ENCODE data around the gene HMGCS2.
A peak's percentile ranks its signal among the peaks of the same experiment; 100 is the strongest.

The HMGCS2 gene

DNA sequence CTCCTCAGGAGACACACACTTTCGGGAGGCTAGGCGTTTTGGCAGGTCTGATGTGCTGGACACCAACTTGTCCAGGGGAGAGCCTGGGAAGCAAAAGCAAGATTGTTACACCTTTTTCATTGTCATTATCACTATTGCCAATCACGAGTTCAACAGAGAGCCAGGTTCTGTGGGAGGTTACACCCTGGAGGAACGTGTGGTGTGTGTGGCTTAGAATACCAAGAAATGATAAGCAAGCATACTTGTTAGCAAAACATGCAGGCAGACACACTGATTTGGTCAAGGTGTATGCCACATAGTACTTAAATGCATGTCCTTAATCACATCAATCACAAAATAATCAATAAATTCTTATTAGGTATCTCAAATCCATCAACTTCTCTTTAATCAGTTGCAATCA is 16.1 kb downstream of the HMGCS2 start:
- no peak for DNase-seq

DNA sequence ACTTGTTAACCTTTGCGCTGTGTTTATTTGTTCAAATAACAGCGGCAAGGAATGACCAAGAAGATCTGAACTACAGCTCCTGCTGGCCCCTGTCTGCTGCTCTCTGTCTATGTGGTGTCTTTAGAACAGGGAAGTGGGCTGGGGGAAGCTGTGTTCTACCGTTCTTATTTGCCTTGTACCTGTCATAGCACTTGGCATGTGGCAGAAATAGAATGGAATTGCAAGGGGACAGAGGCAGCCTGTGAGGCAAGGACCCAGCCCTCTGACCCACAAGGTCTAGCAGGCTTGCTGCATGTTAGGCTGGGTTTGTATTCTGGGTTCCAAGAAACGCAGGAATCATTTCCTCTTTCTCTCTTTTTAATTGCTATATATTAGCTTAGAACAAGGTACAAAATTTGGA is 20.7 kb downstream of the HMGCS2 start:
- DNase-seq: no peak

DNA sequence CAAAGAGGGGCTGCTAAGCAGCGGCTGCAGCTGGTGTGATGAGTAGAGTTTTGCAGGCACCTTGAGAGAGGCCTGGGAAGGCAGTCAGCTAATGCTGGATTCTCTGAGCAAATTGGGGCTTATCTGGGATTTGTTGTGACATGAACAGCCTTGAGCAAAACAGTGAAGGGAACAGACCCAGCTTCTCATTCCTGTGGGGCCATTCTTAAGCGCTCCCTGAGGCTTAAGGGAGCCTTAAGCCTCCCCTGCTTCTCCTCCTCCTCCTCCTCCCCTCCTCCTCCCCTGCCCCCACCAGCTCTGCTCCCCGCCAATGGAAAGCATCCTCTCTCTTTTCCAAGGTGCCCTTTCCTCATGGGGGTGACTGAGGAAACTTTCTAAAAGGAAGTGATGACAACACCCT is 21.3 kb downstream of the HMGCS2 start:
- no peak for DNase-seq

DNA sequence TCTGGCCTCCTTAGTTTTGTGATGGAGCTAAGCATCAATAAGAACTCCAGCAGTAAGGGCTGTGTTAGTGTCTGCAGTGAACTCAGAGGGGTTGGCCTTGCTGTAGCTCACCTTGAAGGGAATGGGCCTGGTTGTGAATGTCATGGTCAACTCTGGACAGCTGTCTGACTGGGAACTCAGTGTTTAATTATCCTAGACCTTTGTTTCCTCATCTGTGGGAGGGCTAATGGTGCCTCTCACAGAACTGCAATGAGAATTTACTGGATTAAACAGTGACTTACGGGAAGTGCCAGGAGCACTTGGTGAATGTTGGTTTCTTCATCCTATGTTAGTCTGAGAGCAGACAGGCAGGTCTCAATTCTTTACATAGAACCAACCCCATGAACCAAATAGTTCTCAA is 23.7 kb downstream of the HMGCS2 start:
- no peak for DNase-seq

DNA sequence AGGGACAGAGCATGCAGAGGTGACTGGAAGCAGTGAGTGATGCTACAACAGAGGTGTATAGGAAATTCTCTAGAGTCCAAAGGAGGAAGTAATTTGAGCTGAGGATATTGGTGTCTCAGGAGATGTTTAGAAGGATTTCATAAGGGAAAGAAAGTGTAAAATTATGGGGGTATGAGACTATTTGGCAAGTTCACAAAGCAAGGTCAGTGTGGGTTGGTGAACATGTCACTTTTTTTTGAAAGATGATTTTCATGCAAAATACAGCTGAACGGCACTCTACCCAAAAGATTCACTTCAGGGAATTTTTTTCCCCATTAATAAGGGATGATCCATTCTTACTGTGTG is 24.1 kb downstream of the HMGCS2 start:
- DNase-seq: no peak

DNA sequence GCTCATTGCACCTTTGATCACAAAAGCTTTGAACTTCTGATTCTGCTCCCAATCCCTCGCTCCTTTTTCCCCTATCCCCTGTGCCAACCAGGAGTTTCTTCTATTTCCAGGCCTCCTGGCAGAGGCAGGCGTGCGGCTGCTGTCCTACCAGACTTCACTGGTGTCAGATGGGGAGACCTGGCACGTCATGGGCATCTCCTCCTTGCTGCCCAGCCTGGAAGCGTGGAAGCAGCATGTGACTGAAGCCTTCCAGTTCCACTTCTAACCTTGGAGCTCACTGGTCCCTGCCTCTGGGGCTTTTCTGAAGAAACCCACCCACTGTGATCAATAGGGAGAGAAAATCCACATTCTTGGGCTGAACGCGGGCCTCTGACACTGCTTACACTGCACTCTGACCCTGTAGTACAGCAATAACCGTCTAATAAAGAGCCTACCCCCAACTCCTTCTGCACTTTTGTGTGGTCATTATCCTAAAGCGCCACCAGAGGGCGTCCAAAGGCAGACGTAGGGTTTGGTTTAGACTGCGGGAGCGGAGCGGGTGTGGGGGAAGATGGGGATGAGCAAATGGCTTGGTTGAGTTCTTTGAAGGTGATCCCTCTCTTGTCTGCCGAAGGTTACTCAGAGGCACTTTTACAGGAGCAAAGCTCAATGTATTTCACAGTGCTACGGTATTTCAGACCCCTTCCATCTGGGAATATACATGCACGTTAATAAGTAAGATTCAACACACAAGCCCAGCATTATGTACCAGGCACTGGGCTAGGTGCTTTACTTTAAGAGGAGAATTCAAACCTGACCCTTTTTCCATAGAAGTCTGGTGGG is 24.7 kb downstream of the HMGCS2 start:
- peak; percentile 73 for DNase-seq

DNA sequence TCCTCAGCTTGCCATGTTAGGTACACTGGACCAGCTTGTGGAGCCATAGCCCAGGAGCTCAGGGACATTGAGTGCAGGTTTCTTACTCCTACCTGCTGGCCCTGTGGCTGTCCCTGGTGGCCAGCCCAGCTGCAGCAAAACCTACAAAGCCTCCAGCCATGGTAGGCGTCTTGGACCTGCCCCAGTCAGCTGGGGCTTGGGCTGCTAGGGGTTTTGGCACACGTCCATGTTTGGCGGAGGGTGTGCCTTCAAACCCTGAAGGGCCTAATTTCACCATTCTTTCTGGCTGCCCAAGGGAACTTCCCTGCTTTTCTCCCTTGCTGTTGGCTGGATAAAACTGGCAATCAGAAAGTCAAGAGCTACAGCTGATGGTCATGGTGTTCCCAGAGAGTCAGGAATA is 25.4 kb downstream of the HMGCS2 start:
- DNase-seq: no peak

DNA sequence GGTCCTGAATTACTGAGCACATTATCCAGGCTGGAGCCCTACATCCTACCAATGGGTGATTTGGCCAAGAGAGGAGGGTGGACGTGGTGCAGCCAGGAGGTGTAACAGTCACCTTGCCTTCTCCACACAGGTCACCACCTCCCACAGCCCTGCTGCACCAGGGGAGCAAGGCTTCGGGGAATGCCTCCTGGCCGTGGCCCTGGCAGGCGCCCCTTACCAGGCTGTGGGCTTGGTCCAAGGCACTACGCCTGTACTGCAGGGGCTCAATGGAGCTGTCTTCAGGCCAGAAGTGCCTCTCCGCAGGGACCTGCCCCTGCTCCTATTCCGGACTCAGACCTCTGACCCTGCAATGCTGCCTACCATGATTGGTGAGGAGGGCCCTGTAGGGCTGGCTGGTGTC is 26.0 kb downstream of the HMGCS2 start:
- DNase-seq: no peak

DNA sequence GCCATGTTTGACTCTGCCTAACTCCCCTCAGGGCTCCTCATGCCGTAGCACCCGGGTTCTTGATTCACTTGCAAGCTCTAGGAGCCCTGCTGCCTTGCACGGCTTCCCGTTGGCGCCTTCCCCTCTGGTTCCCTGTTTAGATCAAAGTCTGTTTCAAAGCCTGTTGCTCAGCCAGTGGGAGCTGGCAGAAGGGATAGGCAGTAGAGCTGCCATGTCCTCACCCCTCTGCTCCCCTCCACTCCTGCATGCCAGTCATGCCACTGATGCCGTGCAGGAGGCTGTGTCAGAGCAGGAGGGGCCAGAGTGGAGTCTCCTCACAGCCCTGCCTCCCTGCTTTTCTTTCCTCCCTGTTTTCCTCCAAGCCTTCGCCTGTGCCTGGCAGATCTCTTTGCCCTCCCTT is 26.5 kb downstream of the HMGCS2 start:
- DNase-seq: peak; percentile 35

DNA sequence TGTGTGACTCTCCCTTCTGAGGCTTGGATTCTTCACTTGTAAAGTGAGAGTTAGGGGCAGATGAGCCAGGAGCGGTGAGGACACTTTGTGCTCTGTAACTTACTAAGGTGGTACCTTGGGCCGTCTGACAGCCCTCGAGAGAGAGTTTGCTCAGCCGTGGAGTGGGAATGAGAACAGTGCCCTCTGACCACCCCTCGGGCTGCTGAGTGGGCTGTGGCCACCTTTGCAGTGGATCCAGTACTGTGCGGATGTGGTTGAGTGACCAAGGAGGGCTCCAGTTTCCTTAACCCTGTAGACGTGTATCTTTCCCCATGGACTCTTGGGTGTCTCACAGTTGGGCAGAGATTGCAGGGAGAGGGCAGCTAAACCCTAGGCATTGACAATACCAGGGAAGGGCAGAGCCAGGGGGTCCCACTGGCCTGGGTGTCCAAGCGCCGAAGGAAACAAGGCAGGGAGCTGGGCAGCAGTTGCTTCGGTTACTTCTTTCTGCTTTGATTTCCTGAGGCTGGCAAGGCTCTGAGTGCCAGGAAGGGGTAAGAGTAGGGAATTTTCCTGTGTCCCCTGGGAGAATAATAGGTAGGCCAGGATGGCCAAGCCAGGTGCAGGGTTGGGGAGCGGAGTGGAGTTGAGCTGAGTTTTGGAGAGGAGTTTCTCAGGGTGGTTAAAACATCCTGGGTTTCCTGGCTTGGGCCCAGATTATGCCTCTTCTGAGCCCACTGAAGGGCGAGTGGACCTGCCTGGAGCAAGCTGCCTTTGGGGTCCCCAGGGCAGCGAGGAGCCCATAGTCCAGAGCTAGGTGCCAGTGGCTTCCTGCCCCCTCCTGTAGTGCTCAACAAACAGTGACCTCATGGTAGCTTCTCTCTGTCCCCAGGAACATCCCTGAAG is 27.6 kb downstream of the HMGCS2 start:
- no peak for DNase-seq

DNA sequence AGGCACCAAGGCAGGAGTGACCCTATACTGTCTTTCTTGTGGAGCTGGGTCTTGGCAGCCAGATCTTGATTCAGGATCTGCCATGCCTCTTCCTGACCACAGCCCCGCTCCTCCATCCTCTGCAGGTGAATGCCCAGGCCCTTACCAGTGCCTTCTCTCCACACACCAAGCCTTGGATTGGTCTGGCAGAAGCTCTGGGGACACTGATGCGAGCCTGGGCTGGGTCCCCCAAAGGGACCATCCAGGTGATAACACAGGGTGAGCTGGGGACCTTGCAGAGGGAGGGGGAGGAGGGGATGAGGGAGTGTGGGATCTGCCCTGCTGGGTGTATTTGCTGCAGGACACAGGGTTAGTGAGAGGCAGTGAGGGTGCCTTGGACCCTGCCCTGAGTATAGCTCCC is 28.4 kb downstream of the HMGCS2 start:
- DNase-seq: no peak

DNA sequence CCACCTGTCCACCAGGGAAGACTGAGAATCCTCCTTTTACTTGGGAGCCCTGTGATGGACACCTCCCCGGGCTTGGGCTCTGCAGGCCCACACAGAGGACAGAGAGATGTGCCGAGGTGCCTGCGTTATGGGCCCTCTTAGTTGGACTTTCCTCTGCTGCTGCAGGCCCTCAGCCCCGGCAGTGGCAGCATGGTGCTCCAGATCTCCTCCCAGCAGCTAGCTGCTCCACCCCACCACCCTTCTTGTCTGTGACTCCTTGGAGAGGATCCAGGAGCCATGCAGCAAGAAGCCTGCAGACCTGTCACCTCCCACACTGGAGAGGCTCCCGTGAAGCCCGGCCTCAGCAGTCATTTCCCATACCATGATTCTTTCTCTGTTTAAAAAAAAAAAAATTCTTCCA is 29.6 kb downstream of the HMGCS2 start:
- no peak for DNase-seq

DNA sequence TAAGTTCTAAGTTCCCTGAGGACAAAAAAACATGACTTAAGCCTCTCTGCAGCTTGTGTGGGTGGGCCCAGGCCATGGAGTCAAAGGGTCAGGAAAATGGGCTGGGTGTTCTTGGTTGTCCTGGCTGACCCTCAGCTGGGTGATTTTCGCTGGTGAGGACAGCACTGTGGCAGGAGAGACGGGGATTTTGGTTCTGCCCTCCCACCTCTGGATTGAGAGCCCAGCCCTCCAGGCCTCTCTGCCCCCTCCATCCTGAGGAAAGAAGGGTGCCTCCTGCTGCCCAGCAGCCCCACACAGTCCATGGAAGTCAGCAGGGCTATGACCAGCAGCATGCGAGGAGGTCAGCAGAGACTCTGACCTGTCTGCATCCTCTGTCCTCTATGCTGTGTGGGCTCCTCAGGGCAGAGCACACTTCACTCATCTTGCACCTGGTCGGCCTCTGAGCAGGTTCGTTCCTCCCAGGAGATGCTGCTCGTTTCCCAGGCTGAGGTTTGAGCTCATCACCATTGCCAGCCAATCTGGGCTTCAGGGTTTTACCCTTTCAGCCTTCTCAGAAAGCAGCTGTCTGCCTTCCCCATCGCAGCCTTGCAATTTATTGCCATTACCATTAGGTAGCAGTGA is 30.5 kb downstream of the HMGCS2 start:
- no peak for DNase-seq

DNA sequence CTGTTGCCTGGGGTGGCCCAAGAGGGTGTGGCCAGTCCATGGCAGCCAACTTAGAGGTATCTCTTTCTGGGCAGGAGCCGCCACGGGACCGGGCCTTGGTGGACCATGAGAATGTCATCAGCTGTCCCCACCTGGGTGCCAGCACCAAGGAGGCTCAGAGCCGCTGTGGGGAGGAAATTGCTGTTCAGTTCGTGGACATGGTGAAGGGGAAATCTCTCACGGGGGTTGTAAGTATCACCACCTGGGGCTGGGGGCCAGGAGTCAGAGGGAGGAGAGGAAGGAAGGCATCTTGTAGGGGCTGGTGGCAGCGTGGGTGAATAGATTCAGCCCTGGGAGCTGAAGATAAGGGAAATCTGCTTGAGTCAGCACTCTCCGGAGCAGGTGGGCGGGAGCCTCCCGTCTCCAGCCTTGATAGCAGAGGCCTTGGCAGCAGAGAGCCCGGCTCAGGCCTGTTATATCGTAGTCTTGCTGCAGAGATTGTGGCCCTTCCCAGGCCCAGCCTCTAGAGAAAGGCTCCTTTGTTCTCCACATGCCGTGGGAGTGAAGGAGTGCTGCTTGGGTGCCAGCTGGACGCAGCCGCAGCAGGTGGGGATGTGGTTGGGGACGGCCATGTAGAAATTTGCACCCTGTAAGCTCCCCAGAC is 31.5 kb downstream of the HMGCS2 start:
- DNase-seq: no peak

DNA sequence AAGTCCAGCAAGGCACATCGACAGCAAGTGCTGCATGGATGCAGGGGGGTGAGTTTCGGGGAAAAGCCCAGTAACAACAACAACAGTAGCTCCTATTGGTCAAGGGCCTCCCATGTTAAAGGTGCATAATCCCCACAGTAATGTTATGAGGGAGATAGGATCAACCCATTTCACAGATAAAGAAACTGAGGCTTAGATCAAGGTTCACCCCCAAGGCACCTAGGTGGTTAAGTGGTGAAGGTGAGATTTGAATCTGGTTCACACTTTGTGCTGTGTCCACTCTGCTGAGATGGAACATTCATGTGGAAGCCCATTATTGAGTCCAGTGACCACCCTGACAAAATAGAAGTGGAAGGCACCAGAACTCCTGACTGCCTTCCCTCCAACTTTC is 32.1 kb downstream of the HMGCS2 start:
- DNase-seq: no peak

DNA sequence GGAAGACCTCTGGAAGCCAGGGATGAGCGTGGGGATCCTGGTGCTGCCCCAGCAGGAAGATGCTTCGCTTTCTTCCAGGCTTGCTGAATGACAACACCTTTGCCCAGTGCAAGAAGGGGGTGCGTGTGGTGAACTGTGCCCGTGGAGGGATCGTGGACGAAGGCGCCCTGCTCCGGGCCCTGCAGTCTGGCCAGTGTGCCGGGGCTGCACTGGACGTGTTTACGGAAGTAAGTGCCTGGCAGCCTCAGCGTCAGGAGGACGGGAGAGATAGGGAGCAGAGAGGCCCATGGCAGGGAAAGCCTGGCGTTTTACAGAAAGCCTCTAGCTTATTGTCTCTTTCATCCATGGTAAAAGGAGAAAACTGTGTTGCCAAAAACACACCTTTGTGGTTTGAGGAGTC is 33.5 kb downstream of the HMGCS2 start:
- DNase-seq: no peak

DNA sequence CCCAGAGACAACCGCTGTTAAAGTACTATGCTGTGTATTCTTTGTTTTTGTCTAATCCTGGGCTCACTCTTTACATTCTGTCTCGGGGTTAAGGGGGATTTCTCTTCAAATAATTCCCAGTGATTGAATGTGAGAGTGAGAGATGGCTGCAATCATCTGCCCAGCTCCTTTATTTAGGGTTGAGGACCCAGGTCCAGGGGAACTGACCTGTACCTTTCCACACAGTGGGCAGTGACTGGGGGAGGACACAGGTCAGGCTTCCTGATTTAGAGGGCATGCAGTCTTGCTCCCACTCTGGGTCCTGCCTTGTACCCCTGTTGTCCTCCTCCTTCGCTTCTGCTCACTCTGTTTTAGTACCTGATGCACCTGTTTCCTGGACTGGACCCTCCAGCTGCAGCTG is 35.0 kb downstream of the HMGCS2 start:
- no peak for DNase-seq

DNA sequence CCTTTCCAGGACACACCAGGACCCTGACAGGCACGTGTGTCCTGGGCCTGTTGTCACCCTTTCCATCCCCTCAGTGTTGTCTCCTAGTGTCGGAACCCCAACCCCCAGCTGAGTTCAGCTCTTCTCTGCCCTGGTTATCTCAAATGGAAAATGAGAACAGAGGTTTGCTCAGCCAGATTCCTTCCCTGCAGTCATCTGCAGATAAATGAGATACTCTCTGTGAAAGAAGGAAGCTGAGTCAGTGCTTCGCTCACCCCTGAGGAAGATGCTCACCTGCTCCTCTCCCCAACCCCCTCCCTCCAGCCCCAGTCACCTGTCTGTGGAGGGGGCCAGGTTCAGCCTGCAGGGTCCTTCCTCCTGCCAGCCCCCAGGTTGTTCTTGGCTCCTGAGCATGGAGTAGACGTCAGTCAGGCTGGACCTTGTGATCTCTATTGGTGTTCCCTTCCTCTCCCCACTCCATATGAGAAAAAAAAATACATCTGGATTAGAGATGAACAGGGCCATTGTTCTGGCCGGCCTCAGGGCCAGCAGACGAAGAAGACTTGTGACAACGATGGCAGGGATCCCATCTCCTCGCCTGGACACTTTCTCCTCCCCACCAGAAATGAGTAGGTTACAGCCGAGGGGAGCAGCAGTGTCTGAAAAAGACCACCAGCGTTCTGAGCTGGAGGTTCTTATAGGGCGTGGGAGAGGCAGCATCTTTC is 36.1 kb downstream of the HMGCS2 start:
- DNase-seq: no peak

DNA sequence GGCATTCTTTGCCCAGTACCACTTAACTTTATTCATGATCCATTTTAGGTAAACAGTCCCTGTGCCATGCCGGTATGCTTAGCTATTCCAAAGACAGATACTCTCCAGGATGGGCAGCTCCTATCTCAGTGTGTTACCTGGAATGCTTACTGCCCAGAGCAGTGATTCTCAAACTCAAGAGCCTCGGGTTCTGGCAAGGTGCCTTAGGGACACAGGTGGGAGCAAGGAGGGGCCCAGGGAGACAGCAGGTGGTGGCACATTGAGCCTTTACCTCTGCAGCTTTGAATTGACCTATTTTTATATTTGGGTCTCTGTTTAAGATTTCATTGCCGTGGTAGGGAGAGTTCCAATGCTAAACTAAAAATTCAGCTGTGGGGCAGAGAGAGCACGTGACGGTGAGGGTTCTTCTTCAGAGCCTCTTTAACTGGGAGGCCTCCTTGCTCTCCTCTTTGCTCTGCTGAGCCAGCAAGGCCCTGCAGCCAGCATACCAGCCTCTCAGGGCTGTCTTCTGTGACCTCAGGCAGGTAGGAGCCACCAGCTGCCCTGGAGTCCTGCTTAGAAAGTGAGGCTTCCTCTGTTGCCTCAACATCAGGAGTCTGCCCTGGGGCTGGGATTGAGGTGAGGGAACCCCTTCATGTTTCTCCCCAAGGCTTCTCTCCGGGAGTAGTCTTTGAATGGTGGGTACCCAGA is 36.8 kb downstream of the HMGCS2 start:
- no peak for DNase-seq

DNA sequence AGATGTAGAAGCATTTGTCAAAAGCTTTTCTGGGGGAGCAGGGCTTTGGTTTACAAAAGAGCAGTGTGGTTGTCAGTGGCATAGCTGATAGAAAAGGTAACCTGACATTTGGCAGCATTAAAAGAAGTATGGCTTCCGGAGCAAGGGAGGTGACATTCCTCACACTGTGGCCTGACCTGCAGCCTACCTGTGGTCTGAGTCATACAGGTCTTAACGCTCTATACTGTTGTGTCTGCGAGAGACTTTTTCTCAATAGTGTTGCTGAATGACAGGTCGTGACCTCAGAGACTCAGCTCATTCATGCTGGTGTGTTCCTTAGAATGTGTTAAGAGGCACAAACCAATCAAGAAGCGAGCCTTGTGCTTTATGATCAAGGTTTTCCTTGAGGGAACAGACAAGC is 37.6 kb downstream of the HMGCS2 start:
- DNase-seq: no peak

DNA sequence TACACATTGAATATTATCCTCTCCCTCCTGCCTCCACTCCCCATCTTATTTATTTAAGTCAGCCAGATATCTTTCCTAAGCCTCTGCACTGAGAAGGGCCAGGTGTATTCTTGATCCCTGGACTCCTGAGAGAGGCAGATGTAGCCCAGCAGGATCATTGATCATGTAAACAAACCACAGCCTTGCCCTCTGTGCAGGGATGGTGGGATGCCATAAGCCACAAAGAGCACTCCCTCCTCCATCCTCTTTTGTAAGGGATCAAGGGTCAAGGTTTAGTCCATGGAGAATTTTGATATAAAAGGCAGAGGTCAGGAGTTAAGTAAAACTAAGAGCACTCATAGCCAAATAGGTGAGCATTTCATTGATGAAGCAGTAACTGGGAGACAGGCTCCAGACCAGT is 39.7 kb downstream of the HMGCS2 start:
- no peak for DNase-seq

DNA sequence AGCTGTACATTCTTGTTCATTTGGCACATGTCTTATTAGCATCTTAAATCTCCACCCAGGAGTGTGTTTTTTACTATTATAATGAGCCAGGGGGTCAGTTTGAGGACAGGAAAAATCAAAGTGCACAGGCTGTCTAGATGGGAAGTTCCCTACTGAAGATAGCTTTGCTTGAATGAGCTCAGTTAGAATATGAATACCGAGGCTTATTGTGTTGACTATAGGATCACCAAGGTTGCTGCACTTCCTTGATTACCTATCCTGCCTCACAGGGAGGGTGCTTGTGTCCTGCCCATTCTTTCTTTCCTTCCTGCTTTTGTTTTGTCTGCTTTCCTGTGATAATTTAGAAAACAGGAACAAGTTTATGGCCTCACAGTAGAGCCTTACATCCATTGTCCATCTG is 40.7 kb downstream of the HMGCS2 start:
- no peak for DNase-seq

All from fibroblast of skin of abdomen (primary cell).